ENCODE measurements around the gene PPM1G. TPM values are rescaled to one million over a fixed set of nuclear protein-coding genes. Genes with fewer than 3 reads are reported as not detected.

PPM1G gene
- total RNA-seq, 1 donor from 2014 or later = 42.8 TPM

- Histone ChIP-seq H3K27me3 (ENCODE audit: control insufficient read depth in 3 of 3, insufficient read depth in 3 of 3, low read length in 3 of 3) (no peaks in the 10 kb centered on the region), H3K9ac (ENCODE audit: low read depth in 1 of 3, low read length in 3 of 3) (no peak overlapping the region), H3K4me3 (ENCODE audit: low read length in 3 of 3) (no peak overlapping the region), H3K36me3 (ENCODE audit: control insufficient read depth in 3 of 3, insufficient read depth in 3 of 3, low read length in 3 of 3) (peaks cover 54 to 60% (median 55%) of the 10 kb centered on the region in 3 donors), H3K4me1 (ENCODE audit: control insufficient read depth in 3 of 3, insufficient read depth in 3 of 3, low read length in 3 of 3) (peaks cover 30 to 40% (median 30%) of the 10 kb centered on the region in 3 donors), H3K9me3 (ENCODE audit: control insufficient read depth in 3 of 3, low read length in 3 of 3) (no peaks in the 10 kb centered on the region), H3K27ac (ENCODE audit: low read depth, low read length) (no peak overlapping the region)
Measured at GRCh38 chr2:27376151-27376865, 33.1 kb downstream of the PPM1G start.

GRCh38 chr2:27375513-27376099, 33.8 kb downstream of the PPM1G start:
- no peaks in the 10 kb centered on the region for H3K9me3 ChIP-seq (ENCODE audit: control insufficient read depth in 3 of 3, low read length in 3 of 3)
- no peak overlapping the region for H3K9ac ChIP-seq (ENCODE audit: low read depth in 1 of 3, low read length in 3 of 3)
- H3K27ac ChIP-seq (ENCODE audit: low read depth, low read length) = no peak overlapping the region
- peaks cover 54 to 60% (median 54%) of the 10 kb centered on the region in 3 donors for H3K36me3 ChIP-seq (ENCODE audit: control insufficient read depth in 3 of 3, insufficient read depth in 3 of 3, low read length in 3 of 3)
- H3K27me3 ChIP-seq (ENCODE audit: control insufficient read depth in 3 of 3, insufficient read depth in 3 of 3, low read length in 3 of 3) = no peaks in the 10 kb centered on the region
- peaks cover 28 to 39% (median 30%) of the 10 kb centered on the region in 3 donors for H3K4me1 ChIP-seq (ENCODE audit: control insufficient read depth in 3 of 3, insufficient read depth in 3 of 3, low read length in 3 of 3)
- H3K4me3 ChIP-seq (ENCODE audit: low read length in 3 of 3) = no peak overlapping the region

GRCh38 chr2:27373567-27373966, 35.8 kb downstream of the PPM1G start:
- H3K27ac ChIP-seq (ENCODE audit: low read depth, low read length) = no peak overlapping the region
- H3K27me3 ChIP-seq (ENCODE audit: control insufficient read depth in 3 of 3, insufficient read depth in 3 of 3, low read length in 3 of 3) = no peaks in the 10 kb centered on the region
- H3K9ac ChIP-seq (ENCODE audit: low read depth in 1 of 3, low read length in 3 of 3) = no peak overlapping the region
- H3K4me3 ChIP-seq (ENCODE audit: low read length in 3 of 3) = no peak overlapping the region
- no peaks in the 10 kb centered on the region for H3K9me3 ChIP-seq (ENCODE audit: control insufficient read depth in 3 of 3, low read length in 3 of 3)
- peaks cover 28 to 43% (median 29%) of the 10 kb centered on the region in 3 donors for H3K4me1 ChIP-seq (ENCODE audit: control insufficient read depth in 3 of 3, insufficient read depth in 3 of 3, low read length in 3 of 3)
- peaks cover 53 to 64% (median 57%) of the 10 kb centered on the region in 3 donors for H3K36me3 ChIP-seq (ENCODE audit: control insufficient read depth in 3 of 3, insufficient read depth in 3 of 3, low read length in 3 of 3)

- H3K36me3 ChIP-seq (ENCODE audit: control insufficient read depth in 3 of 3, insufficient read depth in 3 of 3, low read length in 3 of 3) = peaks cover 51 to 65% (median 58%) of the 10 kb centered on the region in 3 donors
- H3K27me3 ChIP-seq (ENCODE audit: control insufficient read depth in 3 of 3, insufficient read depth in 3 of 3, low read length in 3 of 3) = no peaks in the 10 kb centered on the region
- H3K4me1 ChIP-seq (ENCODE audit: control insufficient read depth in 3 of 3, insufficient read depth in 3 of 3, low read length in 3 of 3) = peaks cover 30 to 40% (median 31%) of the 10 kb centered on the region in 3 donors
- no peaks in the 10 kb centered on the region for H3K9me3 ChIP-seq (ENCODE audit: control insufficient read depth in 3 of 3, low read length in 3 of 3)
- no peak overlapping the region for H3K27ac ChIP-seq (ENCODE audit: low read depth, low read length)
- H3K4me3 ChIP-seq (ENCODE audit: low read length in 3 of 3) = no peak overlapping the region
- peak overlapping the region in 1 of 3 donors; percentile 33 for H3K9ac ChIP-seq (ENCODE audit: low read depth in 1 of 3, low read length in 3 of 3)
Measured at GRCh38 chr2:27372937-27373336, 36.5 kb downstream of the PPM1G start.

- H3K27me3 ChIP-seq (ENCODE audit: control insufficient read depth in 3 of 3, insufficient read depth in 3 of 3, low read length in 3 of 3) = no peaks in the 10 kb centered on the region
- peak overlapping the region; percentile 87 to 97 (median 96) for H3K4me3 ChIP-seq (ENCODE audit: low read length in 3 of 3)
- no peaks in the 10 kb centered on the region for H3K9me3 ChIP-seq (ENCODE audit: control insufficient read depth in 3 of 3, low read length in 3 of 3)
- H3K36me3 ChIP-seq (ENCODE audit: control insufficient read depth in 3 of 3, insufficient read depth in 3 of 3, low read length in 3 of 3) = peaks cover 51 to 64% (median 59%) of the 10 kb centered on the region in 3 donors
- H3K27ac ChIP-seq (ENCODE audit: low read depth, low read length) = peak overlapping the region; percentile 86
- peaks cover 30 to 40% (median 31%) of the 10 kb centered on the region in 3 donors for H3K4me1 ChIP-seq (ENCODE audit: control insufficient read depth in 3 of 3, insufficient read depth in 3 of 3, low read length in 3 of 3)
- H3K9ac ChIP-seq (ENCODE audit: low read depth in 1 of 3, low read length in 3 of 3) = peak overlapping the region; percentile 95 to 97 (median 96)
Measured at GRCh38 chr2:27370816-27371620, 38.4 kb downstream of the PPM1G start.

GRCh38 chr2:27370026-27370815, 39.2 kb downstream of the PPM1G start, which contains the start of the genes EIF2B4 and SNX17:
TSS of gene EIF2B4 (minus strand) at chr2:27370338. CDS start at chr2:27370314, 24 bp downstream.
TSS of gene SNX17 (plus strand) at chr2:27370616. CDS start at chr2:27370744, 128 bp downstream.
- H3K36me3 ChIP-seq (ENCODE audit: control insufficient read depth in 3 of 3, insufficient read depth in 3 of 3, low read length in 3 of 3) = peaks cover 49 to 62% (median 56%) of the 10 kb centered on the region in 3 donors
- peak within 1 kb of the TSS; percentile 93 for H3K27ac ChIP-seq (ENCODE audit: low read depth, low read length)
- H3K4me3 ChIP-seq (ENCODE audit: low read length in 3 of 3) = peak within 1 kb of the TSS; percentile 97 to 99 (median 98)
- H3K9me3 ChIP-seq (ENCODE audit: control insufficient read depth in 3 of 3, low read length in 3 of 3) = no peaks in the 10 kb centered on the region
- peak within 1 kb of the TSS; percentile 96 to 99 (median 97) for H3K9ac ChIP-seq (ENCODE audit: low read depth in 1 of 3, low read length in 3 of 3)
- H3K27me3 ChIP-seq (ENCODE audit: control insufficient read depth in 3 of 3, insufficient read depth in 3 of 3, low read length in 3 of 3) = no peaks in the 10 kb centered on the region
- peaks cover 30 to 40% (median 31%) of the 10 kb centered on the region in 3 donors for H3K4me1 ChIP-seq (ENCODE audit: control insufficient read depth in 3 of 3, insufficient read depth in 3 of 3, low read length in 3 of 3)

- Histone ChIP-seq H3K9me3 (ENCODE audit: control insufficient read depth in 3 of 3, low read length in 3 of 3) (no peaks in the 10 kb centered on the region), H3K4me3 (ENCODE audit: low read length in 3 of 3) (peak overlapping the region; percentile 90 to 99 (median 98)), H3K4me1 (ENCODE audit: control insufficient read depth in 3 of 3, insufficient read depth in 3 of 3, low read length in 3 of 3) (peaks cover 30 to 40% (median 31%) of the 10 kb centered on the region in 3 donors), H3K9ac (ENCODE audit: low read depth in 1 of 3, low read length in 3 of 3) (peak overlapping the region; percentile 96 to 99 (median 97)), H3K36me3 (ENCODE audit: control insufficient read depth in 3 of 3, insufficient read depth in 3 of 3, low read length in 3 of 3) (peaks cover 46 to 58% (median 53%) of the 10 kb centered on the region in 3 donors), H3K27me3 (ENCODE audit: control insufficient read depth in 3 of 3, insufficient read depth in 3 of 3, low read length in 3 of 3) (no peaks in the 10 kb centered on the region), H3K27ac (ENCODE audit: low read depth, low read length) (peak overlapping the region; percentile 93)
Measured at GRCh38 chr2:27369471-27370025, 39.8 kb downstream of the PPM1G start.

GRCh38 chr2:27363933-27364332, 45.5 kb downstream of the PPM1G start:
- Histone ChIP-seq H3K36me3 (ENCODE audit: control insufficient read depth in 3 of 3, insufficient read depth in 3 of 3, low read length in 3 of 3) (peaks cover 38 to 47% (median 47%) of the 10 kb centered on the region in 3 donors), H3K4me3 (ENCODE audit: low read length in 3 of 3) (no peak overlapping the region), H3K27me3 (ENCODE audit: control insufficient read depth in 3 of 3, insufficient read depth in 3 of 3, low read length in 3 of 3) (no peaks in the 10 kb centered on the region)

More at GRCh38 chr2:27363933-27364332, 45.5 kb downstream of the PPM1G start:
- no peak overlapping the region for H3K27ac ChIP-seq (ENCODE audit: low read depth, low read length)
- no peaks in the 10 kb centered on the region for H3K9me3 ChIP-seq (ENCODE audit: control insufficient read depth in 3 of 3, low read length in 3 of 3)
- H3K9ac ChIP-seq (ENCODE audit: low read depth in 1 of 3, low read length in 3 of 3) = no peak overlapping the region
- peaks cover 5 to 6% (median 5%) of the 10 kb centered on the region in 3 donors for H3K4me1 ChIP-seq (ENCODE audit: control insufficient read depth in 3 of 3, insufficient read depth in 3 of 3, low read length in 3 of 3)

All from skeletal muscle tissue (tissue), 4 donors.